PC-3 (cell line): ENCODE results near the gene ZNF143.

Experiments used
- CTCF ChIP-seq: fragments of 300-600 bp; sonication (generic); conservative IDR thresholded peaks from 2 replicates; pipeline ENCODE4 v1.5.1; 2017; ENCODE audit warnings: antibody characterized with exemption, low read depth, mild to moderate bottlenecking, low read length
- EZH2 ChIP-seq: fragments of 300-600 bp; sonication (generic); IDR thresholded peaks from one replicate; pipeline ENCODE4 v1.6.1; 2017; ENCODE audit warnings: antibody characterized with exemption, mild to moderate bottlenecking, low read length; ENCODE audit not compliant: unreplicated experiment
- EZH2phosphoT487 ChIP-seq: fragments of 300-600 bp; sonication (generic); IDR thresholded peaks from 2 replicates; pipeline ENCODE4 v1.6.1; 2018; ENCODE audit warnings: mild to moderate bottlenecking, antibody characterized with exemption, low read length, borderline replicate concordance

DNA sequence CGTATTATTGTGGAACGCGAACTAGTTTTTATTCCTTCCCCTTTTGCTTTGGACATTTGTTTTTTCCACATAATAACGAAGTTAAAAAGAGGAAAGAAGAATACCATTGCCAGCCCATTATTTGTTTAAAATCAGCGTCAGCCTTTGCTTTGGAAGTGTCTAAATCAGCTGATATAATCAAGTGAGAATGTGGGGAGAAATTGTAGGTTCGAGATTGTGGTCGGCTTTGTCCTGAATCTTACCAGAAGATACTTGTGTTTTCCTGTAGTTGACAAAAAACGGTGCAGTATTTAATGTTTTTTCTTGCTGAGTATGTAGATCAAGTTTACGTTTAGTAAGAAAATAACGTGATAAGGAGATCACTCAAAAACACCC lies 935 bp downstream of the ZNF143 start:
- TF ChIP-seq CTCF (no peak), EZH2phosphoT487 (no peak), EZH2 (no peak)
